Activated naive CD4-positive, alpha-beta T cell treated with anti-CD3 and anti-CD28 coated beads, Interleukin-2, amount 50 U/mL, for 16 hours (primary cell): ENCODE data around the gene NME8.
A peak's percentile ranks its signal among the peaks of the same experiment; 100 is the strongest.

Experiments used
- DNase-seq: peaks from one replicate; pipeline ENCODE4 v3.0.0-alpha.2; 2020

The NME8 gene

DNA sequence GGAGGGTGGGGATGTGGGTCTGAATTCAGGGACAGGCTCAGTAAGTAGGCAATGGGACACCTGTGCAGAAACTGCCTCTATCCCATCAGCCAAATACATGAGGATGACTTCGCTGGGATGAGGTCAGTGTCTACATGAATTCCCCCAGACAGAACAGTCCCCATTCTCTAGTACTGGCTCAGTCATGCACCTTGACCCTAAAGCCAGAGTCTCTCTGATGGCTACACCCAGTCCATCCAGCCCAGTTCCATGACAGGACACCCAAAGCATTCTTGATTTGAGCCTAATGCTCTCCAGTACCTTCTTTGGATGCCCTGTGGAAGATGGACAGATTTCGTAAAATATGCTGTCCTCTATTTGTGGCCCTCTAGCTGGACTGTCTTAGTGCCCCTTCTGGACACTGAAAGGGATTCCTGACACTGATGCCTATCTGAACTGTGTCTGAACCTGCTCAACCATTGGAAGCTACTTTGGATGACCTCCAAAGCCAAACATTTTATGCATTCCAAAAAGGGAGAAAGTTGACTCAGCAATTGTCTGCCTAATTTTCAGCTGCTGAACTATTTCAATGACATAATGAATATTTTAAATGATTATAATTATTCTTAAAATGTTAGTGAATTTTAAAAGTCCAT lies 53.6 kb downstream of the NME8 start:
- DNase-seq, result no peak

DNA sequence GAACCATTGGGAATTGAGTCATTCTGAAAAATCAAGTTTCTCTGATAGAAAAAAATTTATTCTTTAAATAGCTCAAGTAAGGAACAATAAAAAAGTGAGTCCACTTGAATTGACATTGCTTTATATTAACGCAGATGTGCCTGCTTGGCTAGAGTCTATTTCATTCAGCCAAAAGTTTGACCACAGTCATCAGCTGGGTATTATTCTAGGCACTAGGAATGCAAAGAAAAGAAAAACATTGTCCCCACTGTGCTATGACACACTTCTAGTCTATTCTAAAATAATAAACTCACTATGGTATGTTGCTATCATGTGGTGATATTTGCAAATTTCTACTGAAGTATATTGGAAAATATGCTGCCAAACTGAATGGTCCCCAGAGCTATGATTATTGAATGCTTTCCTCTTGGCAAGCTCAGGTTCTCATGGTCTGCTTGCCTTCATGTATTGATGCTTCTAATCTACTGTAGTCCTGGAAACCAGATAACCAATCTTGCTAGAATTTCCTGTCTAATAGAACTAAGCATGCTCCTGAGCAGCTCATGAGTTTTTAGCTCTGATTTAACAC lies 59.9 kb downstream of the NME8 start:
- DNase-seq, result no peak

DNA sequence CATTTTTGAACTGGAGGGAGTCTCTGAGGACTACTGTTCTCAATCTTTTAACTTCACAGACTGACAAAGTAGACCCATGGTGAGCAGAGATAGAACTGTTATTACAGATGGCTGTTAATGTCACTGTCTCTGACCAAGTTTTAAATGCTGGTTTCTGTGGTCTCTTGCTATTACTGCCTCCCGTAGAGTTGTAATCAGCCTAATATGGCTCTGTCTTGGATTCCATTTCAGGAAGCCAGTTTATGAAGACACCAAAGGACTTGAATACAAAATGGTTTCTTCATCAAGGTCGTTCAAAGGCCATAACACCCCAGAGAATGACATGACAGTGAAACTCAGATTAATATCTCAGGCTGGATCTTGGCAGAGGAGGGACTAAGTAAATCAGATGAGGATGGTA lies 64.4 kb downstream of the NME8 start:
- DNase-seq, result no peak

DNA sequence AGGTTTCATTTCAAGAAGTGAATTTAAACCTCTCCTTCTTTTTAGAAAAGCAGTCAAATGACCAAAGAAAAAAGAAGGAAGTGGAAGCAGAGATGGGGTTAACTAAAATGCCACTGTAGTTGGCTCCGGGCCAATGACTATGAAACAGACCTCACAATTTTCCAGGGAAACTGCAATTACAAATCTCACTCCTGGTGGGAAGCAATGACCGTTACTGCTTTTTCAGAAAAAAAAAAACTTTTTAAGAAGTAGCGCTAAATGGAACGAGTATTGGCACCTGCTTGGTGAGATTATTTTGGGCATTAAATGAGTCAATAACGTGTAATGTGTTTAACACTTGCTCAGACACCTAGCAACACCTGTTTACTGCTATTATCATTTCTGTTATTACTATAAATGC lies 67.0 kb downstream of the NME8 start:
- DNase-seq, result no peak

DNA sequence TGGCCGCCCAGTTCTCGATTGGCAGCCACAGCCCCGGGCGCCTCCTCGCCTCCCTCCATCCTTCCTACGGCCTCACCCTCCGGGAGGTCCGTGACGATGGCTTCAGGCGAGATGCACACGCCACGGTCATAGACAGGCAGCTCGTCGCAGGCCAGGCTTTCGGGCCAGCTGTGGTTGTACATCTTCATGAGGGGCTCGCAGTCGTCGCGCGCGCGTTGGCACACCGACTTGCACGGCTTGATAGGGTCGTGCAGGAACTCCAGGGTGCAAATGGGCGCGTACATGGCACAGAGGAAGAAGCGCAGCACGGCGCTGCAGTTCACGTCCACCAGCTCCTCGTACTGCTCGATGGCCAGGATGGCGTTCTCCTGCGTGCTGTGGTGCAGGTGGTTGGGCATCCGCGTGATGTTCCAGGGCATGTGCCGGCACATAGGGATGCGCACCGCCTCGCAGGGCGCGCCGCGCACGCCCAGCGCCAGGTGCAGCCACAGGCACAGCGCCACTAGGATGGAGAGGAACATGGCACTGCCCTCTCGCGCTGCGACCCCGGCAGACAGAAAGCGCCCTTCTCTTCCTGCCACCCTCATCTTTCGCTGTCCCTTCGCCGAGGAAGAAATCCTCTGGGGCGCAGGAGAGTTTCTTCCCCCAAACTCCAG lies 67.7 kb downstream of the NME8 start:
- DNase-seq, result no peak

DNA sequence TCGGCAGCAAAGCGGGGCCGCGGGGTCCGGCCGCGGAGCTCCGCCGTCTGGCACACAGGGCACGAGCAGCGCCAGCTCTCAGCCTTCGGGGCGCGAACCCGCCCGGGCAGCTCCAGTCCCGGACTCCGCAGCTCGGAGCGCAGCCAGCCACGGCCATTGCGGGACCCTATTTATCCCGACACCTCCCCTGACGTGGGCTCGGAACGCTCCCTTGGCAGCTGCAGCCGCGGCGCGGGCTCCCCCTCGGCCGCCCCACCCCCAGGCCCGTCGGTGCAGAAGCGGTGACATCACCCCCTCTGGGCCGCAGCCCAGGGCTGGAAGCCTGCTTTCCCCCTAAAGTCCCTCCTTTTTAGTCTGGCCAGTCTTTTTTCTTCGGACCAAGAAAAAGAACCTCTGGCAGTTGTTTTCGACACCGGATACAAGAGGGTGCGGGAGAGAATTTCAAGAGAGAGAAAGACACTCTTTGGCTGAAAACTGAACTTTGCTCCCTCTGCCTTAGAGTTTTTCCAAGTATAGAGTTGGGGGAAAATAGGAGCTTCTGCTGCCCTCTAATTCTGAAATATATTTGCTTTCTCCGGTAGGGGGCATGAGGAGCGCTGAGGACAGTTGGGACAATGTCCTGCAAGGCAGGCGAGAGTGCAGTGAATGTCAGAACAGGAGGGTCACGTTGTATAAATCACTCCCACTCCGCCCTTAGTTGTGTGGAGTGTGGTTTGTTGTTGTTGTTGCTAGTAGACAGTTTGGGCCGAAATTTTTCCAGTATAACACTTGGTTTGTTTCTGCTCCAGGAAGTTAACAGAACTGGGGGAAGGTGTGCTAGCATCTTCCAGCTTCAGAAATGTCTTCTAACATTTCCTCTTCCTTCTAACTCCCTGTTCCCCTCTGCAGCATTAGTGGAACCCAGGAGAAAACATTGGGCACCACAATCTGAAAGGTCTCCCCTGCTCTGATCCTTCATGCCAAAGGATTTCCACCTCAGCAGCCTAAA lies 68.6 kb downstream of the NME8 start, which contains the start of gene SFRP4:
TSS of gene SFRP4 (minus strand) at position 145 of the 988 bp plus-strand sequence. CDS start 280 bp downstream, outside the sequence.
- DNase-seq, result no peak

DNA sequence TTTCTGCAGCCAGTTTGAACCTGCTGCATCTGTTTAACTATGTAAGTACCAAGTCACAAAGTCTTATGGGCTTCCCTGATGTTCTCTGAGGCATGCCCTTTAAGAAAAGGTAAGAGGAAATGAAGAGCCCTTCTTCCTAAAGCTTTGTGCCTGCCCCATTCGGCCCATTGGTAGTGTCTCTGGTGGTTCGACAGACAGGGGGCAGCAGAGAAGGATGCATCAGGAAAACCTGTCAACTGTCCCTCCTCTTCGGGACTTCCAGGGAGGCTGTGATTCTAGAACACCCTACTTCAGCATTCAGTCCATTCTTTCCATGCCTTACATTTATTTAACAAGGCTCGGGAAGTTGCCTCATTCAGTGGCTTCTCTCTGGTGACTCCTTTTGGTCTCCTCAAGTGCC lies 70.1 kb downstream of the NME8 start:
- DNase-seq, result no peak

DNA sequence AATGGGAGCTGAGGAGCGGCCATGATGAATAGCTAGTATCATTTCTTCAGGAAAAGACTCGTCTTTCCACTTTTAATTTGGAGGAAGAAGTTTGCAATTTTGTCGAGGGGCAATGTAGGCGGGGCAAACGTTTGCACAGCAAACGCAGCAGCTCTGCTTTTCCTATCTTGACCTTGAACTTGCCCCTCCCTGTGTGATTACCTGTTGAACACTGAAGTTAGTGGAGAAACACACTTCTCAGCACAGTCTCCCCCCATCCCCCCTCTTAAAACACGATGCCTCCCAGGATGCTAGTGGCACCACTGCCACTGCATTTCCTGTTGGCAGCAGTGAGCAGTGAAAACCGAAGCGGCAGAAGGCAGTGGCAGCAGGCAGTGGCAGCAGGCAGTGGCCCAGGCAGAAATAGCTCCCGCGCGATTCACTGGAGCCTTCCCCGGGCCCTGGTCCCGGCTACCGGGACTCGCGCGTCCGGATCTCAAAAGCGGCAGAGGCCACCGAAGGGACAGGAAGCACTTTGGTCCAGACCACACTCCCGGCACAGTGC lies 72.0 kb downstream of the NME8 start, which contains the start of gene EPDR1:
TSS of gene EPDR1 (plus strand) at position 336 of the 544 bp plus-strand sequence. CDS start 300 bp downstream, outside the sequence.
- peak; percentile 17 for DNase-seq

DNA sequence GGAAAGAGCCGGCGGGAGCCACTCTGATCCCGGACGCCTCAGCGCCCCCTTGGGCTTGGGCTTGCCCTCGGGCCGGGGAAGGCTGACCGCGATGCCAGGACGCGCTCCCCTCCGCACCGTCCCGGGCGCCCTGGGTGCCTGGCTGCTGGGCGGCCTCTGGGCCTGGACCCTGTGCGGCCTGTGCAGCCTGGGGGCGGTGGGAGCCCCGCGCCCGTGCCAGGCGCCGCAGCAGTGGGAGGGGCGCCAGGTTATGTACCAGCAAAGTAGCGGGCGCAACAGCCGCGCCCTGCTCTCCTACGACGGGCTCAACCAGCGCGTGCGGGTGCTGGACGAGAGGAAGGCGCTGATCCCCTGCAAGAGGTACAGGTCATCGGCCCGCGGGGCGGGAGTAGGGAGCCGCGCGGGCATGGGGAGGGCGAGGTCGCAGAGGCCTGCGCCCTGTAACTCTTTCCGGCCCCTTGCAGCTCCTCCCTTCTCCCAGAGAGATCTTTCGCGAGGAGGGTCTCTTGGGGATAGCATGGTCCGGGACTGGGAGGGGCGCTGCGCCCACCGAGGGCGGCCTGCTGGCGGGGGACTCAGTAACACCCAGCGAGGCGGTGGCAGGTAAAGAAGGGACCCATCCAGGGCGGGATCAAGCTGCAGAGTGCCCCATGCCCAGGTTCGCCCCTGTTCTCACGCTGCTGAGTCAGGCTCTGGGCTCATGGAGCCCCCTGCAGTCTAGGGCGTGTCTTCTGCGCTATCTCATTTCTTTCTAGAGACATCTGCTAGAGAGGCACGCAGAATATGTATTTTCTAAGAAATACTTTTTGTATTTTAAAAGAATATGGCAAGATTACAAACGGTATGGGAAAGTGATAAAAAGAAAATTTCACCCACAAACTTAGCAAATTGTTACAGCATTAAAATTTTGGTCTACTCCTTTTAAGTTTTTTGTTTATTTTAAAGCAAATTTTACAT lies 72.7 kb downstream of the NME8 start:
- no peak for DNase-seq

DNA sequence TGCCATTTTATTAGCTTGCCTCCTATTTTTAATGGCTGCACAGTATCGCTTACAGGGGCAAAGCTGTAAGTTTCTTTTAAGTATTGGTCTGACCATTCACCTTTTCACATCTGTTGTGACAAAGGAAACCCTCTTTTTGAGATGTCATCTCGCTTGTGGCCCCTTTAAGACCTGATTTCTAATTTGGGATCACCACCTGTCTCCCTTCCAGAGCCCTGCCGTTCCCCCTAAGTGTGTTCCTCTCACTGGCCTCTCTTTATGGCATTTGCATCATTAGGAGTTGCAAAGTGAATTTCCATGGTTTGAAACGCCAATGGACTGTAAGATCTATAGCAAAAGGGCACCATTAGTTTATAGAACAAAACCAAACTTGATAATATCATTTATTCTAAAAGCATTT lies 73.5 kb downstream of the NME8 start:
- no peak for DNase-seq

DNA sequence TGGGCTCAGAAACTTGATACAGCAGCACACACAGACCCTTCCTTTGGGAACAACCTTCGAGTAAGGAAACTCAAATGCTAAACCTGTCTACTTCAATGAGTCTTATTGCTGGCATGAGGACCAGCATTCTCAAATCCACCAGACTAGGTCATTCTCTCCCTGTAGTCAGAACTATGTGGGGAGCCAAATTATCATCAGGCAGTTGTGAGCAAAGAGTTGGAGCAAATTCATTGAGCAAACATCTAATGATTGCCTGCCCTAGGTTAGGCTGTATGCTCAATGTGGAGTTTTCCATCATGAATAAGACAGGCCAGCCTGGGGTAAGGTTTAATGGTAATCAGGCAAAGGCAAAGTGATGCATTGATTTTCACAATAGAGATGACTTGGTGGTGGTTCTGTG lies 75.6 kb downstream of the NME8 start:
- no peak for DNase-seq

DNA sequence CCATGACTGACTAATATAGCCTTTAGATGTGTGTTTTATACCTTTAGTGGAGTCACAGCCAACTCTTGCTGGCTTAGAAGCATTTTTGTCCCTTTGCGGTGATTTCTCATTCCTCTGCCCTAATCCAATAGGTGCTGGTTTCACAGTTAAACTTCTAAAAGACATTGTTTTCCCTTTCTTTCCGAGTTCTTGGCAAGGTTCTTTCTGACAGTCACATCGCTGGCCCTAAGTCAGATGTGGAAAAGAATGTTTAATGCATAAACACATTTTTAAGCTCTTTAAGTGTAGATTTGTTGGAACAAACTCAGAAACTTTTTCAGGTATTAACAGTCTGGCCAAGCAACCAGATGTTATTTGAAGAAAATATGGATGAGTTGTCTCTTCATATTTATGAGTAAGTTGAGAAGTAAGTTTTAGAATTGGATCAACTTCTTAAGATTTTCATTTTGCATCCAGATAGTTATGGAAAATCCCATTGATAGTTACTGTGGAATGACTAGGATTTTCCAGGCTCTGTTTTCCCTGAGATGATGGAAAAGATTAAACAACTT lies 76.2 kb downstream of the NME8 start:
- DNase-seq, result no peak

DNA sequence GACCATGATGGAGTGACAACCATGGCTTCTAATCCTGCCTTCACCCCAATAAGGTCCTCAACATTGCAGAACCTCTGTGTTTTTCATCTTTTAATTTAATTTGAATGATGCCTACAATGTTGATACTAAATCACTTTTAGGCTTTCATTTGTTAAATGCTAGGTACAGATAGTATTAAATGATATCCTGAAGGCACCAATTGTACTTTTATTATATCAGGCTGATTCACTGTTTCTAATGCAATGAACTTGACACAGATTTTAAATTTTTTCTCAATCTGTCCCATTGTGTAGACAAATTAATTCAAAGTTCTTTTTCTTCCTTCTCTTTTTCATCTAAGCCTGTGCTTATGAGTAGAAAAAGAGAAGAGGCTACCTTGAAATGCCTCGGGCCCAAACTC lies 77.2 kb downstream of the NME8 start:
- no peak for DNase-seq

DNA sequence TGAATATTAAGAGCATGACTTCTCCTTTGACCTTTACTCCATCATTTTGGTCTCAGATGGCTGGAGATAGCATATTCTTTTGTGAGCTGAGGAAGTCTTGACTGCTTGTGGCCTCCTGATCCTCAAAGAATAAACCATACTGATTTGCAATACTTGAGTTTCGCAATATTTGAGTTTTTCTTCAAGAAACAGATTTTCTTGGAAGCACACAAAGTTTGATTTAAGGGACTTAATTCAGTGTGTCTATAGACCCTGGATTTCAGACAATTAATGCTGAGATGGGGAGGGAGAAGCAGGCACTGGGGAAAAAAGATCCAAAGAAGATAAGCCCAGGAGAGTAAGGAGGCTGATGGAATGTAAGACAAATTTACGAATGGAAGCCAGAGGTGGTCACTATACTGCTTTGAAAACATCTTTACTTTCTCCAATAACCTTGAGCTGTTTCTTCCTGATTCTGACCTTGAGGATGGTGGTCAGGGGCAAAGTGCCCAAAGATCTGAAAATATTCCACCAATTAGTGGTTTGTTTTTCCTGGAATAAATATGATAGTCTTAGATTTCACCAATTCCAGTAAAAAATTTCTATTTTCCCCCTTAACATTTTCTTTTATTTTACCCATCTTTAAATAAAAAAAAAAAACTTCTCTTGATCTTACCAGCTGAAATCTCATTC lies 79.5 kb downstream of the NME8 start:
- no peak for DNase-seq

DNA sequence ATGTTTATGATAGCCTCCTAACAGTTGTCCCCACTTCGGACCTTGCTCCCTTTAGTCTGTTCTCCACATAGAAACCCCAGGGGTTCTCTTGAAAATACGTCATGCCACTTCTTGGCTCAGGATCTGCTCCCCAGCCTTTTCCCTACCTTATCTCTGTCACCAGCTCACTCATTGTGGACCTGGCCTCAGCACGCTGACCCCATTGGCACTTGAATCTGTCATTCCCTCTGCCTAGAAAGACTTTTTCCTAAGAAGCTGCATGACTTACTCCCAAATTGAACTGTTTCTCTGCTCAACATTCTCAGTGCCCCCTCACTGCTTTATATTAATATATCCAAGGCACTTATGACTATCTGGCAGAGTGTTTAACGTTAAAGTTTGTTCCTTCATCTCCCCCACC lies 80.5 kb downstream of the NME8 start:
- no peak for DNase-seq

DNA sequence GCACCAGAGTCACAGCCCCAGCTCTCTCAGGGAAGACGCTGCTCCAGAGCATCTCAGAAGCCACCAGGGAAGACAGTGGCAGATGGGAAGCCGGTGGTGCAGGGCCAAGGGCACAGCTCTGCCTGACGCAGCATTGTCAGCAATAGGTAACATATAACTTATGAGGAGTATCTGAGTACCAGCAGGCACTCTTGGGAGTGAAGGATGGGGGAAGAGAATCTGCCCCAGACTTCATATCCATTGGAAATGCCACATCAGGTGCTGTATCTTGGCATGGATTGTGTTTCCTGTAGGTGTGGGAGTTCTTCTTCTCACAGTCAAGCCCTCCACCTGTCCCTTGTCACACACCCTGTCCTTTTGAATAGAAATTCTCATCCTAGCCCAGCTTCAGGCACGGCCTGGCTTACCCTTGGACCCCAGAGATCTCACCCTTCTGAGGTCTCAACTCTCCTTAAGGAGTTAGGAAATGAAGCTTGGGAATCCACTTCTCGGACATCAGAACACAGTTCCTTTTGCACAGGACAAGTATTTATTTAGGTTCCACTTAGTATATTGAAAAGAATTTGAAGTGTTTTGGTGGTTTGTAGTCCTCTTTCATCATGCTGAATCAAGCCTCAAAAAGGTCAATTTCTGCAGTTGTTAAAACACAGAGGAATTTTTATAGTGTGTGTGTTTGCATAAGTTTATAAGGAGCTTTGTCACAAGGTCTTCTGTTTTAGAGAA lies 82.0 kb downstream of the NME8 start:
- no peak for DNase-seq

DNA sequence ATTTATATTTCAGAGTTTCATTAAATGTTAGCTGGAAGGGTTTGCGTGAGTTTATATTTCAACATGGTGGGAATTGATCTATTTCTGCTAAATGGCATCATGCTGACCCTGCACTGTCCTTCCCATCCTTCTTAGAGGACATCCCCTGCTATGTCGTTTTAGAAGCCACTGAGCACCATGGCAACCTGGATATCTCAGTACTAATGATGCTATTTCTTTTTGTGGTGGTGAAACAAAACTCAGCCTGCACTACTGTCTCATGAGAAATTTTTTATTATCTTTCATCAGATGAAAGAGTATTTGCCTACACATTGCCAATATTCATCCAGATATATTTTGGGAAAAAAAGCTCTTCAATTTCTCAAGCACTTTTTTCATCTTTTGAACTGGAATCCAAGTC lies 84.1 kb downstream of the NME8 start:
- DNase-seq, result no peak

DNA sequence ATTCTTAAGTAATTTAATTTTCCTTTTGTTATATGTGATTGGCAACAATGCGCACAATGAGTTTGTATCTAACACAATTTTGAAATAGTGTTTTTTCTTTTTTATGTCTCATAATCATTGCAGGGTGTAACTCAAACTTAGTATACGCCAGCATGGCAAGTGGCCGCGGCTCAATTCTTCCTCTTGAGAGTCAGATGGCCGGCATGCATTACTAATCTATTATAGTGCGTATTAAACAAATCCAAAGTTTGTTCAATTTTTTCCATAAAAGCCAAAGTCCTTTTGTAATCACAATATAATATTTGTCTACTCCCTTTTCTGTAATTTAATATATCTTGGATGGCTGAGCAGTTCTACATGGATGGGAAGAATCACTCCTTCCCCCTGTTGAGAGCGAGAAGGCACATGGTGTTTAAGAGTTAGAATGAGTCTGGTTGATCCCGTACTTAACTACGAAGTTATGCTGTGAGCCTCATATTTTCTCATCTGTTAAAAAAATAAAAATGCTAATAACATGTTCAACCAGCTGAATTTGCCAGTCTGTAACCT lies 84.7 kb downstream of the NME8 start:
- no peak for DNase-seq

DNA sequence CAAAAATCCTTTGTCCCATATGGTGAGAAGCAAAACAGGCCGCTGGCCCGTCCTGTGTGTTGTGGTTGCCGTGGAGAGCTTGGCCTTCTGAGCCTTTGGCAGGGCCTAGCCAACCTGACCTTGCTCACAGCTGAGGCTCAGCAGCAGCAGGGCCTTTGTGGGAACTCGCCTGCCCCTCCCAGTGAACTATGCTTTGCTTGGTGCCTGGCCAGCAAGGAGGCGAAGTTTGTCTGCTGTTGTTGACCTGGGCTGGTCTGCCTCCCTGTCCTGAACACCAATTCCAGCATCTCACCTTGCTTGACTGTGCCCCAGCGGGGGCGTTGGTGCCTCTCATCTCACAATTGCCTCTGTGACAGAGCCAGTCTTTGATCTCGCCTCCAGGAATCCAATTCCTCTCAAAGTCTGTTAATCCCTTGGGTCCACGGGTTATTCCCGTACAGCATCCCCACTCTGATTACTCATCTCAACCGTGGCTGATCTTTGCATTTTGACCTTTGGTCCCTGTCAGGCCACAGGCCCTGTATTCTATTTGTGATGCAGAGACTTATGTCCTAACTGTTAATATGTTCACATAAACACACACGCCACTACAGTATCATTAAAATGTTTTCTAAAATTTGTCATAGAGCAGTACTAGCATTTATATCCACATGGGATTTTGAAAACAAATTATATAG lies 94.7 kb downstream of the NME8 start:
- no peak for DNase-seq
